HG03139 (cell line): ENCODE data around the gene ICAM3.
"Not testable (repeated sequence)": the region's sequence is repeated elsewhere in the genome, so short reads cannot be mapped to it uniquely, and the experiment has no call there.

Experiments used
- ATAC-seq: cut with Tn5 transposase; IDR thresholded peaks from one replicate; pipeline ENCODE4 v1.9.1; 2021; ENCODE audit not compliant: unreplicated experiment

ICAM3 gene

DNA sequence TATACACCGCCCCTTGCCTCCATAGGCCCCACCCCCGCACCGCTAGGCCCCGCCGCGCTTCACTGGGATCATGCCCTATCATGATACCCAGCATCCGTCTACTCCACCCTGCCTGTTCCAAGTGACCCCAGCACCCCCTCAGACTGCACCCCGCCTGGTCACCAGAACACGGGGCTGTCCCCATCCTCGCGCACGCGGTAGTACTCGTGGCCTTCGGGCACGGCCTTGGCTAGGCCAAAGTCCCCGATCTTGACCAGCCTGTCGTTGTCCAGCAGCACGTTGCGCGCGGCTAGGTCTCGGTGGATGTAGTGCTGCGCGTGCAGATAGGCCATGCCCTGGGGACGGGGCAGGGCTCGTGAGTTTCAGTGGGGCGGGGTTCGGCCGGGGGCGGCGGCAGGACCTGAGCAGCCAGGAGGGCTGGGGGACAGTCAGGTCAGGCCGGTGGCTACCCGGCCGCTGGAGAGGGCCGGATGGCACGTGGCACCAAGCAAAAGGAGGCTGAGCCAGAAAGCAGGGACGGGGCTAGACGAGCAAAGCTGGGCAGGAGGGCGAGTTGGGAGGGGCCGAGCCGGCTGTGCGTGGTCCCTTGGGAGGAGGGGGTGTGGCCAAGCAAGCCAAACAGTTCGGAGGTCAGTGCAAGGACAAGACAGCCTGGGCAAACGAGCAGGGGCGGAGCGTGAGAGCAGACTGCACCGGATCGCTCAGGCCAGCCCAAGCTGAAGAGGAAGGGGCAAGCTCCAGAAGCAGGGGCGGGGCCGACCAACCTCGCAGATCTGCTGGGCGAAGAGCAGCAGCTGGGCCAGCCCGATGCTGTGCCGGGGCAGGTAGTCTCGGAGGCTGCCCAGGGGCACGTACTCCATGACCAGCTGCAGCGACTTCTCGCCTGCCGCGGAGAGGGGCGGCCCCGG, 13.6 kb upstream of the ICAM3 start:
- no peak for ATAC-seq

DNA sequence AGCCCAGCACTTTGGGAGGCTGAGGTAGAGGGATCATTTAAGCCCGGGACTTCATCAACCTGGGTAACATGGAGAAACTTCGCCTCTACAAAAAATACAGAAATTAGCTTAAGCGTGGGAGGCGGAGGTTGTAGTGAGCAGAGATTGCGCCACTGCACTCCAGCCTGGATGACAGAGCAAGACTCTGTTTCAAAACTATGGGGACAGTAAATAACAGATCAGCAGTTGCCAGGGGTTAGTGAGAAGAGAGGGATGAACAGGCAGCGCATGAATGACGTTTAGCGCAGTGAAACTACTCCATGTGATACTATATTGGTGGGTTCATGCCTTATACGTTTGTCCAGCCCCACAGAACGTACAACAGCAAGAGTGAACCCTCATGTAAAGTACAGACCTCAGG, 7.1 kb upstream of the ICAM3 start:
- ATAC-seq: no peak

DNA sequence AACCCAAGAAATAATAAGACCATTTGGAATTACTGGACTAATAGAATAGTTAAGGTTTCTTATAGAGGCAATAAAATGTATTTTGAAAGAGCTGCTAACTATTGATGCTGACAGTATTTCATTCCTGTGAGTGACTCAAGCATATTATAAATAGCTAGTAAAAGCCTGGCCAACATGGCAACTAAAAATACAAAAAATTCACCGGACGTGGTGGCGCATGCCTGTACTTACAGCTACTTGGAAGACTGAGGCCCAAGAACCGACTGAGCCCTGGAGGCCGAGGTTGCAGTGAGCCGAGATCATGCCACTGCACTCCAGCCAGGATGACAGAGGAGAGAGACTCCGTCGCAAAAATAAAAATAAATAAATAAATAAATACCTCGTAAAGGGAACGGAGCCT, 5.4 kb upstream of the ICAM3 start:
- no peak for ATAC-seq

DNA sequence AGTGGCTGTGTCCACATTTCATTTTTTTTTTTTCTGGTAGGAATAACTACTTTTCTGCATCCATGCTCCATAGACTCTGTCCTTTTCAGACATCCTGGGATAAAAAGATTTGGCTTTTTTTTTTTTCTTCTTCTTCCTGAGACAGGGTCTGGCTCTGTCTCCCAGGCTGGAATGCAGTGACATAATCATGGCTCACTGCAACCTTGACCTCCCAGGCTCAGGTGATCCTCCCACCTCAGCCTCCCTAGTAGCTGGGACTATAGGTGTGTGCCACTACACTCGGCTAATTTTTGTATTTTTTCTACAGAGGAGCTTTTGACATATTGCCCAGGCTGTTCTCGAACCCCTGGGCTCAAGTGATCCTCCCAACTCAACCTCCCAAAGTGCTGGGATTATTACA, 4.1 kb upstream of the ICAM3 start:
- ATAC-seq: no peak

DNA sequence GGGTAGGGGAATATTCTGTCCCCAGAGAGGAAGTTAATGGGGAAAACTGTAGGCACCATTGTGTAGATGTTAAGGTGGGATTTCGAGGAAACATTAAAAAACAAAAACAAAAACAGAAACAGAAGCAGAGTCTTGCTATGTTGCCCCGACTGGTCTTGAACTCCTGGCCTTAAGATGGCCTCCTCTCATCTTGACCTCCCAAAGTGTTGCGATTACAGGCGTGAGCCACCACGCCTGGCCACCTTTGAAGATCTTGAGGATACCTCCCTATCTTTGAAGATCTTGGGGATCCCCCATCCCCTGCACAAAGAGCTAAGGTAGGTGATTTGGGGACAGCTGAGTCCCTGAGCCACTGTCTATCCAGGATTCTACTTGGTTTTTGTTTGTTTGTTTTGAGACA, 553 bp upstream of the ICAM3 start:
- no peak for ATAC-seq

DNA sequence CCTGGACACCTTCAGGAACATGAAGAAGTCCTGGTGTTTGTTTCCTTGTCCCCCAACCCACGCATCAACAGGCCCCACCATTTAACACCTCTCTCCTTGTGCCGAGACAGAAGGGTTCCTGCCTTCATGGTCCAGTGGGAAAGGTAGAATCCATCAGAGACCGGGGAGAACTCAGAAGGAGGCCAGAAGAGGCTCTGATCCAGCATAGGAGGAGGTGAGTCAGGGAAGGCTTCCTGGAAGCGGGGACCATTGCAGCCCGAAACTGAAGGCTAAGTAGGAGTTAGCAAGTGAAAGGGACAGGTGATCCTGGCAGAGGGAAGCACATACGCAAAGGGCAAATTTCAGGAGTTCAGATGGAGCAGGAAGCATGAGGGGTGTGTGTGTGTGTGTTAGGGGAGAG, 484 bp downstream of the ICAM3 start:
- ATAC-seq: no peak

DNA sequence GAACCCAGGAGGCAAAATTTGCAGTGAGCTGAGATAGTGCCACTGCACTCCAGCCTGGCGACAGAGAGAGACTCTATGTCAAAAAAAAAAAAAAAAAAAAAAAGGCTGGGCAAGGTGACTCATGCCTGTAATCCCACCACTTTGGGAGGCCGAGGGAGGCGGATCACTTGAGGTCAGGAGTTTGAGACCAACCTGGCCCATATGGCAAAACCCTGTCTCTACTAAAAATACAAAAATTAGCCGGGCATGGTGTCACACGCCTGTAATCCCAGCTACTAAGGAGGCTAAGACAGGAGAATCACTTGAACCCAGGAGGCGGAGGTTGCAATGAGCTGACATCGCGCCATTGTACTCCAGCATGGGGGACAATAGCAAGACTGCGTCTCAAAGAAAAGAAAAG, 2.7 kb downstream of the ICAM3 start:
- ATAC-seq: not testable (repeated sequence)

DNA sequence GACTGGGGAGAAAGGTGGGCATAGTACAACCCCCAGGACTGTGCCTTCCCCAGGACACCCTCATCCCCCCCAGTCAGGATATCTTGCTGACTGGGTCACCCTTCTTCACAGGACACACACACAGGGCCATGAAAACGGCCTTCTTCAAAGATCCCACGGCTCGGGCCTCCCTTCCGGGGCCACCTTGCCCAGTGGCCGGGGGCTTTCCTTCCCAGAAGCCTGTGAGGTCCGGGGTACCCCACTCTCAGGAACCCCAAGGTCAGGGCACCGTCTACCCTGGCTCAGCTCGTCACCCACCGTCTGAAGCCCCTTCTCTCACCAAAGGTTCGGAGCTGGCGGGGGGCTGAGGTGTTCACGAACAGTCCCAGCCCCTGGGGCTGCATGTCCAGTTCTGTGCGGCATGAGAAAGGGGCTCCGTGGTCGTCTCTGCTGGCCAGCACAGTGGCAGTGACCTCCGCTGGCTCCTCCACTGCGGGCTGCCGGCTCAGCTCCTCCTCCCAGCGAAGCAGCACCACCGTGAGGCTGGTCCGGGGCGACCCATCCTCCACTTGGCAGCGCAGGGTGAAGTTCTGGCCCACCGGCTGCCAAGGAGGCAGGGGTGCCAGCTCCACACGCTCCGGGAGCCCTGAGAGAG, 4.0 kb downstream of the ICAM3 start:
- no peak for ATAC-seq

DNA sequence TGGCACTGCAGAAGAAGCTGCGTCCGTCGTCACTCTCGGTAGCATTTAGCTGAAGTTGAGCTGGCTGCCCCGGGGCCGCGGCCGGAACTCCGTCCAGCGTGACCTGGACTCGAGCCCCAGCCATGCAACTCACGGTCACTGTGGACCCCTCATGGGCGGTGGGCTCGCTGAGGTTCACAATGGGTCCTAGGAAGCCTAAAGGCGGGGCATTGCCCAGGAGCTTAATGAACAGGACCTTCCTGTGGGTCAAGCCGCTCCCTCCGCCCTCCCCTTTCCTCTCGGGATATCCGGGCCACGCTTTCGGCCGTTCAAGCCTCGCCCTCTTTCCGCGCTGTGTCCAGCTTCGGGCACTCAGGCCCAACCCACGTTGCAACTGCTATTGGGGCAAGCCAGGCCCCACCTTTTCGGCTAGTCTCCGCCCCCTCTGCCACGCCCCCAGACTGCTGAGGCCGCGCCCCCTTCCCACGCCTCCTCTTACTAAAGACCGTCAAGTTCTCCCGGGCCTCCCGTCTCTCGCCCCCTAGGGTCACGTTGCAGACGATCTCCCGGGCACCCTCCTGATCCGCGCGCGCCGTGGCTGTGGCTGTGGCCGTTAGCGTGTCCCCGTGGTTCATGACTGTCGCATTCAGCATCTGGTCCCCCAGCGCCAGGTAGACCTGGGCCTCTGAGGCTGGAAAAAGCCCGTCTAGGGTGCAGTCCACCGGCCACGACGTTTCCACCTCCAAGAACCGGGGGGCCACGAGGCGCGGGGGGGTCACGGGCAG, 4.7 kb downstream of the ICAM3 start:
- ATAC-seq: no peak

DNA sequence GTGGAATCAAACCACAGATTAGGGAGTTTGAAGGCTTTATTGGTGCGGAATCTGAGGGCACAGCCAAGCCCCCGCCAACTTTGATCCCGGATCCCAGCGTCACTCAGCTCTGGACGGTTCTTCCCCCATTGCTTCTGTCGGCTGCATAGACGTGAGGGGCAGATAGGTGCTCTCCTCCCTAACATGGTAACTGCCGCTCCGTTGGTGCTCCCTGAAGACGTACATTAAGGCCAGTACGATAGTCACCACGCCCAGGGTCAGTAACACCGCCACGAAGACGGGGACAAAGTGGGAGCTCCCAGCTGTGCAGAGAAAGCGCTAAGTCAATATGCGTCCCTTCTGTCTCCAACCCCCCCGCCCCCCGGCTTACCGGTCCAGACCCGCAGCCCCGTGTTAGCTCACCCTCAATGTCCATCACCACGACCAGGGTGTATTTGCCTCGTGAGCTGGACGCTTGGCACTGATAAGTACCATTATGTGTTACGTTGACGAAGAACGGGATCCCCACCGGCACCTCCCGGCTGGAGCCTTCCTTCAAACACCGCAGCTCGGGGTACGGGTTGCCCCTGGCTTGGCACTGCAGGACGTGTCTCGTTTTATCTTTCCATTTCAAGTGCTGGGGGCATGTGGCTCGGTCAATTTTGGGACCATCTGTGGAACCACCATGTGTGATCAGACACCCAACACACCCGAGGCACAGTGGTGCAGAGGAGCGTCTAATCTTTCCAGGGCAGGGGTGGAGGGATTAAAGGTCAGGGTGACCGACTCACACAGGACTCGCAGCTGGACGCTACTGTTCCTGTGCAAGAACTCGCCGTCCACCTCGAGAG, 5.5 kb downstream of the ICAM3 start:
- no peak for ATAC-seq

DNA sequence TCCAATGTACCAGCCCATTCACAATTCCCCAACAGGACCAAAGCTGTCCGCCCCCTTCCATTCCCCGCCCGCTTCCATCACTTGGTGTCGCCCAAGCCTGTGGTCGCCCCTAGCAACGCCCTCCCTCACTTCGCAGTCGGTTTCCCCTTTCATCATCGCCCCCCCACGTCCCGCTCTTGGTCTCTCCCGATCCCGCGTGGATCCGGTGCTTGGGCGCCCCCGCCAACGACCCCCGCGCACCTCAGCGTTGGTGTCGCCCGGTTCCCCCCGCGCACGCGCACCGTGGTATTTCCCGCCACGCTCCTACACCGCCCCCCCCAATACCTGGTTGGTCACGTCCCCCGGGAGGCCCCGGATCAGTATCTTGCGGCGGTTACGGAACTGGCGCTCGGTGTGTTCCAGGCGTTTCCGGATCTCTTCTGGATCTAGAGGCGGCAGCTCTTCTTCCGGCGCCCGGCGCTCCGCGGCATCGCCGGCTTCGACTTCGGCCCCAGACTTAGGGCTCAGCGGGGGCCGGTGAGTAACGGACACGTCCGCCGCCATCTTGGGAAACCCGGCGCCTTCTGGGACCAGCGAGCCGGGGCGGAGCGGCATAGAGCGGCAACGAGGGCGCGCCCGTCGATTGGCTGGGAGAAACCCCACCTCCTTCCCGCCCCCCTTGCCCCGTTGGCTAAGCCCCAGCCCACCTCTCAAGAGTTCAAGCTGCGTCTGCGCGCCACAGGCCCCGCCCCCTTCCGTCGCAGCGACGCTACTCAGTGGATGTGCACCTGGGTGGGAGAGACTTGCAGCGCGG, 6.3 kb downstream of the ICAM3 start, which contains the start of gene RAVER1:
Gene RAVER1, minus strand, starts transcription at position 565 of the 793 bp plus-strand sequence. Its CDS starts 22 bp downstream, at position 543.
- peak; percentile 82 for ATAC-seq

DNA sequence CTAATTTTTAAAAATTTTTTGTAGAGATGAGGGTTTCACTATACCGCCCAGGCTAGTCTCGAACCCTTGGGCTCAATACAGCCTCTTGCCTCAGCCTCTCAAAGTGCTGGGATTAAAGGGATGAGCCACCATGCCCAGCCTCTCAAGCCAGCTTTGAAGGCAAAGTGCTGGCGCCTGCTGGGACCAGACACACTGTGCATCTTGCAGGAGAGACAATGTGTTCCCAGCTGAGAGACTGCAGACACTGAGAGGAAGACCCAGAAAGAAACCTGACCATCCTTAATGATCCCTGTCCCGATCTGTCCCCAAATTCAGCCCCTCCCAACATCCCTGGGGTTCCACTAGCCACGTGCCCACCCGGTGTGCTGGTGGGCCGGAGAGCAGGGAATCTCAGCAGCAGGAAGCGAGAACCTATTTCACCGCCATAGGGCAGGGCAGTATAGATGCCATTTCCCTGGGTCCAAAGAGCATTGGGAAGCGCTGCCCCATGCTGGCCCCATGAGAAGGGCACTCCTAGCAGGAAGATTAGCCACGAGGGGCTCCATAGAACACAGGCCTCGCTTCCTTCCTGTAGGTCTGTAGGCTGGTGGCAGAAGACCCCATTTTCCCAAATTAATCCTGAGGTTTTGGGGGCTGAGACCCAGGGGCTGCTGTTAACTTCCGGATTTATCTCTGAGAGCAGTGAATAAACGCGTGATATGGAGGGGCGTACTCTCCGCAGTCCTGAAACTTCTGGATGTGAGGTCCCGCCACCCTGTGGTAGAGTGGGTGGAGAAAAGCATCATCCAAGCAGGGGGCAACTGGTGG, 7.1 kb downstream of the ICAM3 start:
- no peak for ATAC-seq

DNA sequence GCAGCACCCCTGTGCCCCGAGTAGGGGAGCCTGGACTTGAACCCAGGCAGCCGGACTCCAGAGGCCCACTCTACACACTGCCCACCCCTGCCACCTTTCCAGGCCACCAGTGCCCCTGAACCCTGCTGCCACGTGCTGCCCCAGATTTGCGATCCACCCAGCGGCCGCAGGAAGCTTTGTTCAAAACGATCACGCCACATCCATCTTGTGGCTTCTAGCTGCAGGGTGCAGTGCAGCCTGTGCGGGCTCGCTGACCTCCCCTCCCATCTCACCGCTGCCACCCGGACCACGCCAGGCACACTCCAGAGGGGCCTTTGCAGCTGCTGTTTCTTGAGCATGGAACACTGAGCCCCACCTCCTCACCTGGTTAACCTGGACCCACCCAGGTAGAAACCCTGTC, 9.9 kb downstream of the ICAM3 start:
- no peak for ATAC-seq

DNA sequence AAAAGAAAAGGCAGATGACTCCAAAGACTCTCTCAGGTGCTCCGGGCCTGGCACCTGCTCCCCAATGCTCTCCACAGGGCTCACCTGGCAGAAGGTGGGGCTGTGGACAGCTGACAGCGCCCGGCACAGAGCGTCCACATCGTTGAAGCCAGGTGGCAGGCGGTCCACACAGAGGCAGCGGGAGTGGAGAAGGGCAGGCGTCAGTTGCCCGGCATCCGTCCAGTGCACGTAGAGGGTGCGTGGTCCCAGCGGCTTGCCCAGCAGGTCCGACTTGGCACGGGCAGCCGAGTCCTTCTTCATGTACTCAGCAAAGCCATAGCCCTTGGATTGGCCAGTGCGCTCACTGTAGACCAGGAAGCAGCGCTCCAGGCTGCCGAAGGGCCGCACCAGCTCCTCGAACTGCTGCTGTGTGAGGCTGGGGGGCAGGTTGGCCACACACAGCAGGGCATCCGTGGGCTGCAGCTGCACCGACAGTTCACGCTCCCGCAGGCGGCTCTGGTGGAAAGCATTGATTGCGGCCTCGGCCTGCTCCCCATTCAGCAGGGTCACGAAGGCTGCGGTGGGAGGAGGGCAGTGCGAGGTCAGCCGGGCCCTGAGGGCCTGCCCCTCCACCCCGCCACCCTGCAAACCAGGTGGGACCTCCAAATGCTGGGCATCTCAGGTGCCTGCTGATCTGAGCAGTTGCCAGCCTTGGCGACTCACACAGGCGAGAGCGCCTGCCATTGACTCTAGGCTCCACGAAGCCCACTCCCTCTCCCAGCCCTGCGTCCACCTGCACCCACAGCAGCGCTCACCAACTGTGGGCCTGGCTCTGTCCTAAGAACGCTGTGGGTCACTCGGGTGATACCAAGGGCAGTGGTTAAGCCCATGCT, 10.6 kb downstream of the ICAM3 start:
- ATAC-seq: no peak

DNA sequence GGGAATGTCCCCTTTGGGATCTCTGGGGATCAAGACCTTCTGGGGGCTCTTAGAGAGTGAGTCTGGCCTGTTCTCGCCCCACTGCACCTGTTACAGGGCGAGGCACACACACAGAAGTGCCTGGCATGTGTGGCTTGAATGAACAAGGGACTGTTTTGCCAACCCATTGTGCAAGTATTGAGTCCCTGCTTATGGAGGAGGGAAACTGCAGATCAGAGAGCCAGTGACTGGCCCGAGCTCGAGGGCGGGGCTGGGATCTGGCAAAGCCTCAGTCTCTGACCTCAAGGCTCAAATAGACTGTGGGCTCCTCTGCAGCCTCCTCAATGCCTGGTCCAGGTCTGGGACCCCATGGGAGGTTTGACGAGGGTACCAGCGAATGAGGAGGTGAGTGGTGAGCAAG, 11.6 kb downstream of the ICAM3 start:
- no peak for ATAC-seq

DNA sequence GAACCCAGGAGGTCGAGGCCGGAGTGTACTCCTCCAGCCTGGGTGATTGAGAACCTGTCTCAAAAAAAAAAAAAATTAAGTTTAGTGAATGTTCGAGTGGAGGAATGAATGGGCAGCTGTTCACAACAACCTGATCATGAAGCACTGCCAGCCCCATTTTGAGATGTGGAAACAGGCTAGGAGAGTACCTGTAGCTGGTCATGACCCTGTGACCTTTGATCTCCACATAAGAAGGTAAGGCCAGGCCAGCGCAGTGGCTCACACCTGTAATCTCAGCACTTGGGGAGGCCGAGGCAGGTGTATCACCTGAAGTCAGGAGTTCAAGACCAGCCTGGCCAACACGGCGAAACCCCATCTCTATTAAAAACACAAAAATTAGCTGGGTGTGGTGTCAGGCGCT, 13.7 kb downstream of the ICAM3 start:
- no peak for ATAC-seq

DNA sequence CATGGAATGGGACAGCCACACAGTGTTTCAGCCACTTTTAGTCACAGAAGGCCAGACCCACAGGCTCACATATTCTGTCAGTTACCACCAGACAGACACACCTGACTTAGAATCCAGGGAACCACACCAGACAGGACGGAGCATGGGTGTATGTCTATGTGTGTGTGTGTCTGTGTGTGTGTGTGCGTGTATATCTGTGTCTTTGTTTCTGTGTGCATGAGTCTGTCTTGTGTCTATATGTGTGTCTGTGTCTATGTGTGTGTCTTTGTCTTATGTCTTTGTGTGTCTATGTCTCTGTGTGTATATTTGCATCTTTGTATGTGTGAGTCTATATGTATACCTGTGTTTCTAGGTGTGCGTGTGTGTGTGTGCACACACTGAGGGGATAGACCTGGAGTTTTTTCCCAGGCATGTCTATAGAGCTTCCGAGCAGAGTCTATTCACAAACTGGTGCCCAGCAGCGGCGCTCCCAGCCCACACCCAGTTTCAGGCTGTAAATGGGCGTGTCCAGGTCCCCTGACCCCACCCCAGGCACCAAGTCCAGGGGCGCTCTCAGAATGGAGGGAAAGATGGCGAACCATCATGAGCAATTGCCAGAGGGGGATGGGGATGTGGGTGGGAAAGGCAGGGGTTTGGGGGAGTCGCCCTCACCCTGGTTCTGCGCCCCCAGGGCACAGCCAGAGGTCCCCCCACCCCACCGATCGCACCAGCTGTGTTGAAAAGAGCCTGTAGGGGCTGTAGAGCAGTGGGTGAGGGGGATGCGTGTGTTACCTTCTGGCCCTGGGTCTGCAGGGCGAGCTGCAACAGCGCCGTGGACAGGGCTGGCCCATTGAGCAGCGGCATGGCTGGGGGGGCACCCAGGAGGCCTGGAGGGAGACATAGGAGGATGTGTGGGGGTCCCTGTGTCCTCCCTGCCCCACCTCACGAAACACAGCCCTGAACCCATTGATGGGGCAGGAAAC, 17.3 kb downstream of the ICAM3 start:
- ATAC-seq: no peak
